ENCODE results near the gene HORMAD1. TPM values are rescaled to one million over a fixed set of nuclear protein-coding genes. Genes with fewer than 3 reads are reported as not detected.

Gene HORMAD1
- total and polyA plus RNA-seq, 2 of the 8 experiments (the other 6 are each of a cell fraction or from before 2014, with no cell fraction given) = not detected

DNA sequence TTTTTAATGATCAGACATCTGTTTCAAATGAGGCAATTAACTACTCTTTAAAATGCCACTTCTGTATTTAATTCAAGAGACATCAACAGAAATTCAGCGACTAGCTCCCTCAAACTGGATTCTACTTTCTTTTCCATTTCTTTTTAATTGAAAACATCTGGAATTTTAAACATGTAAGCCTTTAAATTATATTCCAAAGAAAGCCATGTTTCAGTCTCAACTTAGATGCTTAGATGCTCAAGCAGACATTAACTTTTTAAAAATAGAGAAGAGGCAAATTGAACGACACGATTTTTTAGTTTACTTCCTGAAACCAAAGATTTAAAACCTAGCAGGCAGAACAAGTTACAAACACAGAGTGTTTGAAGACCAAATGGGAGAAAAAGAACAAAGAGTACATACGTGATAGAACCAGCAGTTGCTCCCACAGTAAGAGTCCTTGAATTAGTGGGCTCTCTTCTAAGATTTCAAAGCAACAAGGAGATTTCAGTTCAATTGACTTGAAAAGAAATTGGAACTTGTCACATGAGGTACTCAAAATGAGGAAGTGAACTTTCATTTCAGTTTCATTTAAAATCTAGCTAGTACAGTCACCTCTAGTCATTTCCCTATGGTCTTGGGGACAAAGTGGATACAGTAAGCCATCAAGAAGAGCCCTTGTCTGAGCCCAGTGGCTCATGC is 44.7 kb upstream of the HORMAD1 start, which contains the start of gene CTSS:
Gene CTSS (minus strand): TSS at position 483 of the 681 bp plus-strand sequence. CDS start 1,015 bp downstream, outside the sequence.
- Histone ChIP-seq H3K18ac (ENCODE audit: extremely low read depth, low read length) (no peak within 1 kb of the TSS), H3K9me3 (ENCODE audit: insufficient read depth in 2 of 2, low read depth in 1 of 2, low read length in 1 of 2) (peaks cover 0 to 1% of the 10 kb centered on the region in 2 experiments; a peak in 1 of 4 replicates), H2BK5ac (ENCODE audit: low read depth, low read length) (no peak within 1 kb of the TSS), H3K27ac (ENCODE audit: low read depth, low read length) (no peak within 1 kb of the TSS), H2AK5ac (ENCODE audit: low read depth, low read length) (no peak within 1 kb of the TSS), H4K8ac (ENCODE audit: extremely low read depth, insufficient read depth, low read length) (no peak within 1 kb of the TSS), H3K79me1 (ENCODE audit: low read depth, low read length) (no peaks in the 10 kb centered on the region), H4K5ac (ENCODE audit: insufficient read length, low read depth, low read length) (no peak within 1 kb of the TSS), H2BK15ac (ENCODE audit: low read length) (no peak within 1 kb of the TSS), H3K27me3 (replicated peaks in 1 of 4; ENCODE audit: control insufficient read depth in 3 of 4, extremely low read depth in 1 of 4, insufficient read depth in 3 of 4, low read length in 3 of 4) (no peaks in the 10 kb centered on the region), H3K9ac (replicated peaks in 1 of 4; ENCODE audit: extremely low read depth in 1 of 4, low read depth in 3 of 4, low read length in 3 of 4) (no peak within 1 kb of the TSS), H3K4me1 (replicated peaks in 1 of 4; ENCODE audit: control insufficient read depth in 3 of 4, insufficient read depth in 4 of 4, low read length in 3 of 4) (no peaks in the 10 kb centered on the region), H3K79me2 (ENCODE audit: control insufficient read depth in 1 of 2, insufficient read depth in 2 of 2, low read length in 2 of 2) (no peaks in the 10 kb centered on the region), H2BK20ac (ENCODE audit: low read length) (no peak within 1 kb of the TSS), H3K4me2 (ENCODE audit: insufficient read depth in 1 of 2, low read depth in 2 of 2, low read length in 2 of 2) (no peak within 1 kb of the TSS), H2BK12ac (ENCODE audit: low read depth, low read length) (no peak within 1 kb of the TSS), H3K4me3 (ENCODE audit: extremely low read depth in 1 of 4, insufficient read depth in 2 of 4, low read depth in 3 of 4, low read length in 4 of 4) (no peak within 1 kb of the TSS), H2BK120ac (replicated peaks; ENCODE audit: low read depth, low read length) (no peak within 1 kb of the TSS), H3K4ac (replicated peaks; ENCODE audit: insufficient read length, low read depth, low read length) (no peak within 1 kb of the TSS), H3K36me3 (ENCODE audit: control insufficient read depth in 2 of 4, insufficient read depth in 4 of 4, low read length in 3 of 4) (no peaks in the 10 kb centered on the region), H3K56ac (replicated peaks; ENCODE audit: insufficient read length, low read depth, low read length) (no peak within 1 kb of the TSS), H4K91ac (replicated peaks; ENCODE audit: insufficient read length, low read length) (no peak within 1 kb of the TSS), H2AFZ (ENCODE audit: low read length) (no peak within 1 kb of the TSS; the same call in 1 of the 2 replicates), H3K23me2 (ENCODE audit: low read depth, low read length) (no peaks in the 10 kb centered on the region; the same call in 1 of the 2 replicates), H4K20me1 (replicated peaks in 1 of 2; ENCODE audit: control insufficient read depth in 1 of 2, insufficient read depth in 2 of 2, low read length in 2 of 2) (no peaks in the 10 kb centered on the region), H3K23ac (ENCODE audit: insufficient read length) (no peak within 1 kb of the TSS), H3K14ac (ENCODE audit: insufficient read length) (no peak within 1 kb of the TSS)
- POLR2A ChIA-PET (ENCODE audit: partially characterized antibody) = interaction anchor here (1.0 kb wide), 1 partner anchor 10 kb away, joined by 6 read pairs; no protein-coding TSS in a partner anchor
- CTCF ChIA-PET (ENCODE audit: partially characterized antibody) = interaction anchor here (1.7 kb wide), 1 partner anchor 48 kb away, joined by 5 read pairs; no protein-coding TSS in a partner anchor
- WGBS, 2 experiments (ENCODE audit: extremely low coverage in 1 of 2, insufficient coverage in 1 of 2, insufficient read length in 1 of 2, insufficient replicate concordance in 2 of 2, low coverage in 1 of 2, low lambda C conversion rate in 2 of 2, missing lambda C conversion rate in 1 of 2) = 84% methylated on average over 4 of the region's 4 CpGs; no CpG with 5 or more reads in 1 of the 2 experiments
- no peak for DNase-seq (ENCODE audit: low read depth in 1 of 2, low spot score in 2 of 2)
- no peak for FAIRE-seq
- TF ChIP-seq RBBP5 (IDR thresholded peaks at IDR 0.05; ENCODE audit: borderline replicate concordance, low read depth, low read length) = no peak
- no peak for TF ChIP-seq CREB1 (IDR thresholded peaks at IDR 0.05)
- TF ChIP-seq RNF2 (IDR thresholded peaks at IDR 0.05; ENCODE audit: borderline replicate concordance, low read depth, low read length, missing control alignments, poor library complexity, severe bottlenecking) = no peak
- TF ChIP-seq ATF2 (IDR thresholded peaks at IDR 0.05; ENCODE audit: low read length) = no peak
- no peak for TF ChIP-seq BACH1 (IDR thresholded peaks at IDR 0.05; ENCODE audit: low read length)
- no peak for TF ChIP-seq SIRT6 (IDR thresholded peaks at IDR 0.05; ENCODE audit: low read length)
- TF ChIP-seq POLR2AphosphoS5 (IDR thresholded peaks at IDR 0.05; ENCODE audit: low read depth, low read length) = no peak
- no peak for TF ChIP-seq JUN (IDR thresholded peaks at IDR 0.05; ENCODE audit: low read depth, low read length)
- no peak for TF ChIP-seq RXRA (IDR thresholded peaks at IDR 0.05; ENCODE audit: insufficient read depth, low read depth, low read length)
- no peak for TF ChIP-seq JUND (IDR thresholded peaks at IDR 0.05; ENCODE audit: low read length)
- TF ChIP-seq GTF2F1 (IDR thresholded peaks at IDR 0.05; ENCODE audit: borderline replicate concordance, low read depth, low read length) = no peak

Measured in H1 (cell line).